Activated CD8-positive, alpha-beta T cell treated with anti-CD3 and anti-CD28 coated beads for 36 hours (primary cell): ENCODE data around the gene DCDC1. TPM values are rescaled to one million over a fixed set of nuclear protein-coding genes. Genes with fewer than 3 reads are reported as not detected.

ENCODE experiments used
- ATAC-seq: fragments of 200-7000 bp; cut with Tn5 transposase; one replicate; pipeline ENCODE4 v1.10.0; 2021; ENCODE audit warnings: mild to moderate bottlenecking, moderate library complexity
- CTCF ChIA-PET: fragments of 350-600 bp; sonication (Branson Sonifier 250); formaldehyde crosslinking; loops from one replicate; lab custom pipeline; 2021; ENCODE audit warnings: antibody characterized with exemption; lab: Charles Lee
- POLR2A ChIA-PET: fragments of 350-600 bp; sonication (Branson Sonifier 250); formaldehyde crosslinking; loops from one replicate; lab custom pipeline; 2021; ENCODE audit warnings: antibody characterized with exemption; lab: Charles Lee
- DNase-seq: peaks from one replicate; pipeline ENCODE4 v3.0.0-alpha.2; 2020
- H3K27ac Mint-ChIP-seq: one replicate; pipeline ENCODE4 v1.8.0; 2021; ENCODE audit warnings: mild to moderate bottlenecking, mixed read lengths
- H3K27me3 Mint-ChIP-seq: one replicate; pipeline ENCODE4 v1.8.0; 2021; ENCODE audit warnings: mixed read lengths
- H3K36me3 Mint-ChIP-seq: one replicate; pipeline ENCODE4 v1.8.0; 2021; ENCODE audit warnings: low read depth, mixed read lengths
- H3K4me1 Mint-ChIP-seq: one replicate; pipeline ENCODE4 v1.8.0; 2021; ENCODE audit warnings: low read depth, mixed read lengths
- H3K4me3 Mint-ChIP-seq: one replicate; pipeline ENCODE4 v1.8.0; 2021; ENCODE audit warnings: mild to moderate bottlenecking, moderate library complexity, mixed read lengths
- H3K9me3 Mint-ChIP-seq: one replicate; pipeline ENCODE4 v1.8.0; 2021; ENCODE audit warnings: mixed read lengths
- intact Hi-C: fragments of 100-400 bp; cut with micrococcal nuclease; formaldehyde crosslinking; loops from one replicate; pipeline ENCODE4 v1.10.0; 2022
- total RNA-seq, 2 experiments: library from RNA; stranded (reverse); gene quantifications; one replicate each; pipeline ENCODE4 v1.2.3, GENCODE V29; 2021
- TF ChIP-seq, protein P1 (sequence below): fragments of 200-600 bp; IDR thresholded peaks from one replicate; pipeline ENCODE4 v1.8.0; 2022; ENCODE audit warnings: antibody characterized with exemption, mild to moderate bottlenecking

The DCDC1 gene
- total RNA-seq, 2 experiments from 2014 or later, result not detected

DNA sequence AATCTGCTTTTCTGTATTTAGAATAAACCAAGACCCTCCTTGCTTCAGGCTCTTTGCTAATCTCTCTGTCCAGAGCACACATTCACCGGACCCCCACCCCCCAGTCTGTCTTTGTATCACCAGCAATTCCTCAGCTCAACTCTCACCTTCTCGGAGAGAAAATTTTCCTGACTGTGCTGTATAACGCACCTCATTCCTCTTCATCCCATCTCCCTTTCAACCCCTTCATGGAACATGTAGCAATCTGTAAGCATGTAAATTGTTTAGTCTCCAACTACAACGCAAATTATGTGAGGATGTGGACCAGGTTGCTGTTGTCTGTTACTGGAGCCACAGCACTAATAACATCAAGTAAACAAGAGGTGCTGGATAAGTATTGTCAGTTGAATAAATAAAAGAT, 349.8 kb downstream of the DCDC1 start:
- no peaks in the 10 kb centered on the region for H3K36me3 Mint-ChIP-seq
- ChIA-PET CTCF (no interaction called here), POLR2A (no interaction called here)
- H3K27ac Mint-ChIP-seq, result no peak overlapping the region
- no peak overlapping the region for H3K4me3 Mint-ChIP-seq
- no peaks in the 10 kb centered on the region for H3K9me3 Mint-ChIP-seq
- intact Hi-C loops, result no loop called here
- ATAC-seq (no peak), DNase-seq (no peak)
- no peaks in the 10 kb centered on the region for H3K4me1 Mint-ChIP-seq
- TF ChIP-seq, protein P1, sequence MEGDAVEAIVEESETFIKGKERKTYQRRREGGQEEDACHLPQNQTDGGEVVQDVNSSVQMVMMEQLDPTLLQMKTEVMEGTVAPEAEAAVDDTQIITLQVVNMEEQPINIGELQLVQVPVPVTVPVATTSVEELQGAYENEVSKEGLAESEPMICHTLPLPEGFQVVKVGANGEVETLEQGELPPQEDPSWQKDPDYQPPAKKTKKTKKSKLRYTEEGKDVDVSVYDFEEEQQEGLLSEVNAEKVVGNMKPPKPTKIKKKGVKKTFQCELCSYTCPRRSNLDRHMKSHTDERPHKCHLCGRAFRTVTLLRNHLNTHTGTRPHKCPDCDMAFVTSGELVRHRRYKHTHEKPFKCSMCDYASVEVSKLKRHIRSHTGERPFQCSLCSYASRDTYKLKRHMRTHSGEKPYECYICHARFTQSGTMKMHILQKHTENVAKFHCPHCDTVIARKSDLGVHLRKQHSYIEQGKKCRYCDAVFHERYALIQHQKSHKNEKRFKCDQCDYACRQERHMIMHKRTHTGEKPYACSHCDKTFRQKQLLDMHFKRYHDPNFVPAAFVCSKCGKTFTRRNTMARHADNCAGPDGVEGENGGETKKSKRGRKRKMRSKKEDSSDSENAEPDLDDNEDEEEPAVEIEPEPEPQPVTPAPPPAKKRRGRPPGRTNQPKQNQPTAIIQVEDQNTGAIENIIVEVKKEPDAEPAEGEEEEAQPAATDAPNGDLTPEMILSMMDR, result no peak
- H3K27me3 Mint-ChIP-seq, result no peaks in the 10 kb centered on the region

DNA sequence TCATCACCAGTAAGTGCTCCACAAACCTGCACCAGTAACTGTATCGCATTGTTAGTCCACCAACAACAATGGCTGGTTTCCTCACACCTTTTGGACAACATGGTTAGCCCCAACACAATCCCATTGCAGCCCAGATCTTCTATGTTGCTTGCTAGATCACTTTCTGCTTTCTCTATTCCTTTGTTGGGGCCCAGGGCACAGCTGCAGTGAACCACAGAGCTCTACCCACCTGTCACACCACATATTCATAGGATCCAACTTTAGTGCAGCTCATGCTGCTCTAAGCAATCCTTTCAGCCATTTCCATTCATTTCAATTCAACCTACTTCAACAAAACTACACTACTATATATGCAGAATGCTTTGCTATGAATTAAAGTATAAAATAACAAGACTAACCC, 364.3 kb downstream of the DCDC1 start:
- ATAC-seq, result no peak
- POLR2A ChIA-PET, result no interaction called here

DNA sequence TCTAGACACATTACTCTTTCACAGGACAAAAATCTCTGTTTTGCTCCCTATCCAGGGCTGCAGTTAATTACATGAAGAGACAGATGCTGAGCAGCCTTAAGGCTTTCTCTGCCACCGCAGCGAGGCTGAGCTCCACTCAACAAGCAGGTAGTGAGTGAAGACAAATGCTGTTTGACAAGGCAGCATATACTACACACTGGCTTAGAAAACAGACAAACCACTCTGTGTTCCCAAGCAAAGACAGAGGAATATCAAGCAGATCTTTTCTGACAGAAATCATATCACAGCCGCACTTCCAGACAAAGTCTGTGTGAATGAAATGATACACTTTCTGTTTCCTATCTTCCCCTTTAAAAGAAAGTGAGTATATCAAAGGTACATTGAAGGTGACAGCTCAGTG, 368.1 kb downstream of the DCDC1 start:
- no peak overlapping the region for H3K27ac Mint-ChIP-seq

More for the DNA sequence above, 364.3 kb downstream of the DCDC1 start:
- TF ChIP-seq, protein P1, result no peak
- Mint-ChIP-seq H3K27me3 (no peaks in the 10 kb centered on the region), H3K27ac (no peak overlapping the region), H3K4me3 (no peak overlapping the region), H3K9me3 (no peaks in the 10 kb centered on the region), H3K4me1 (no peaks in the 10 kb centered on the region), H3K36me3 (no peaks in the 10 kb centered on the region)
- DNase-seq, result no peak
- CTCF ChIA-PET, result interaction anchor here (1.2 kb wide), 1 partner anchor 40 kb away, joined by 3 read pairs; no protein-coding TSS in a partner anchor
- intact Hi-C loops, result no loop called here

DNA sequence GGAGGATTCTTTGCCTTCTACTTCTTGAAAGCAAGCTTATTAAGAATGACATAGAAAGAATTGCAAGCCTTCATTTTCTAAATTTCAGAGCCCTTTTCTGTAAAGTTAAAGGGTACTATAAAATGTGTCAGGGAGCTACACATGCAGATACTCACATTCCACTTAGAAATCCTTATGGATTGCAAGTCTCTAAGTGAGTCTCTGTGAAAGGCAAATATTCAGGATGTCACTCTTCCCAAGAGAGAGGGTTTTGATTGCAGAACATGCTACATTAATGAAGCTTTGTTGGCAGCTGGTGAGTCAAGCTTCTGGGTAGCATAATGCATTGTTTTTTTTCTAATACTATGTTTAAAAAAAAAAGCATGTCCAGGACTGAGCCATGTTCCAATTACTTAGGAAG, 369.2 kb downstream of the DCDC1 start:
- no peak for ATAC-seq
- no peaks in the 10 kb centered on the region for H3K4me1 Mint-ChIP-seq
- TF ChIP-seq, protein P1, result no peak
- H3K27me3 Mint-ChIP-seq, result no peaks in the 10 kb centered on the region
- no peaks in the 10 kb centered on the region for H3K36me3 Mint-ChIP-seq
- H3K27ac Mint-ChIP-seq, result no peak overlapping the region
- intact Hi-C loops, result no loop called here
- no peak for DNase-seq
- no peak overlapping the region for H3K4me3 Mint-ChIP-seq
- CTCF ChIA-PET, result no interaction called here
- POLR2A ChIA-PET, result no interaction called here
- no peaks in the 10 kb centered on the region for H3K9me3 Mint-ChIP-seq

More for the DNA sequence above, 368.1 kb downstream of the DCDC1 start:
- ChIA-PET POLR2A (no interaction called here), CTCF (no interaction called here)
- TF ChIP-seq, protein P1, result no peak
- DNase-seq (no peak), ATAC-seq (no peak)
- intact Hi-C loops, result no loop called here
- Mint-ChIP-seq H3K36me3 (no peaks in the 10 kb centered on the region), H3K9me3 (no peaks in the 10 kb centered on the region), H3K4me1 (no peaks in the 10 kb centered on the region), H3K27me3 (no peaks in the 10 kb centered on the region), H3K4me3 (no peak overlapping the region)

DNA sequence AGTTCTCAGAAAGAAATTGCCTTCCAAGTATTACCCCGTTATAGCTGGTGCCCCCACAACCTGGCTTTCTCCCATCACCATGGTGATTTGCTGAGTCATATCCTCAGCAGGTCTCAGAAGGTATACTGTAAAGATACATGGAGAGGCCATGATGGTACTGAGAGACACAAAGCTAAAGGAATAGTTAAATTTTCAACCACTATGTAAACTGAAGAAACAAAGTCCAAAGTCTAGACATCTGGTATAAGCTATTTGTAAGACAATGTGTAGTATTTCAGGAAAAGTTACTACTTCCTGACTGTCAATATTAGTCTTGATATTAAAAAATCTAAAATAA, 377.1 kb downstream of the DCDC1 start:
- intact Hi-C loops, result no loop called here
- Mint-ChIP-seq H3K4me3 (no peak overlapping the region), H3K27me3 (no peaks in the 10 kb centered on the region), H3K4me1 (no peaks in the 10 kb centered on the region), H3K9me3 (no peaks in the 10 kb centered on the region), H3K36me3 (no peaks in the 10 kb centered on the region), H3K27ac (no peak overlapping the region)
- ATAC-seq (peak; percentile 51), DNase-seq (peak; percentile 6)
- POLR2A ChIA-PET, result no interaction called here
- CTCF ChIA-PET, result no interaction called here
- TF ChIP-seq, protein P1, result no peak
